ENCODE measurements around the gene ADAP1. TPM values are rescaled to one million over a fixed set of nuclear protein-coding genes. Genes with fewer than 3 reads are reported as not detected.

The ADAP1 gene
- polyA plus RNA-seq, 6 donors from 2014 or later = 3.3 to 7.0 (median 4.3) TPM

GRCh38 chr7:992709-993607, 38.5 kb upstream of the ADAP1 start:
- peak; percentile 89 for DNase-seq
- H3K9me3 Mint-ChIP-seq = no peaks in the 10 kb centered on the region
- peak; percentile 94 to 95 for ATAC-seq (ENCODE audit: low read depth in 2 of 2)
- no peaks in the 10 kb centered on the region for H3K36me3 Mint-ChIP-seq
- peaks cover 8 to 10% (median 9%) of the 10 kb centered on the region in 3 donors for H3K4me1 Mint-ChIP-seq
- H3K27me3 Mint-ChIP-seq = peaks cover 0 to 4% (median 3%) of the 10 kb centered on the region in 3 donors
- peak overlapping the region in 5 of 6 donors; percentile 15 to 94 (median 83) for H3K27ac Mint-ChIP-seq
- H3K4me3 Mint-ChIP-seq = peak overlapping the region in 1 of 8 donors; percentile 22

GRCh38 chr7:991729-992656, 37.5 kb upstream of the ADAP1 start:
- H3K4me3 Mint-ChIP-seq = peak overlapping the region in 1 of 8 donors; percentile 11
- H3K27me3 Mint-ChIP-seq = peaks cover 0 to 9% (median 6%) of the 10 kb centered on the region in 3 donors
- H3K36me3 Mint-ChIP-seq = no peaks in the 10 kb centered on the region
- peaks cover 8 to 10% (median 9%) of the 10 kb centered on the region in 3 donors for H3K4me1 Mint-ChIP-seq
- H3K27ac Mint-ChIP-seq = peak overlapping the region in 3 of 6 donors; percentile 34 to 47 (median 42)
- no peak for ATAC-seq (ENCODE audit: low read depth in 2 of 2)
- H3K9me3 Mint-ChIP-seq = no peaks in the 10 kb centered on the region
- DNase-seq = no peak

- Mint-ChIP-seq H3K9me3 (no peaks in the 10 kb centered on the region), H3K27me3 (peaks cover 0 to 17% (median 6%) of the 10 kb centered on the region in 3 donors), H3K36me3 (no peaks in the 10 kb centered on the region), H3K4me1 (peaks cover 8 to 10% (median 9%) of the 10 kb centered on the region in 3 donors), H3K4me3 (no peak overlapping the region), H3K27ac (peak overlapping the region in 1 of 6 donors; percentile 72)
- no peak for ATAC-seq (ENCODE audit: low read depth in 2 of 2)
- no peak for DNase-seq
Measured at GRCh38 chr7:990933-991728, 36.7 kb upstream of the ADAP1 start.

GRCh38 chr7:990352-990932, 36.0 kb upstream of the ADAP1 start:
- no peaks in the 10 kb centered on the region for H3K9me3 Mint-ChIP-seq
- no peak overlapping the region for H3K27ac Mint-ChIP-seq
- ATAC-seq (ENCODE audit: low read depth in 2 of 2) = no peak
- DNase-seq = no peak
- no peak overlapping the region for H3K4me3 Mint-ChIP-seq
- no peaks in the 10 kb centered on the region for H3K36me3 Mint-ChIP-seq
- peaks cover 0 to 24% (median 12%) of the 10 kb centered on the region in 3 donors for H3K27me3 Mint-ChIP-seq
- peaks cover 8 to 10% (median 9%) of the 10 kb centered on the region in 3 donors for H3K4me1 Mint-ChIP-seq

- Mint-ChIP-seq H3K4me1 (peaks cover 5 to 8% (median 6%) of the 10 kb centered on the region in 3 donors), H3K9me3 (no peaks in the 10 kb centered on the region)
Measured at GRCh38 chr7:988963-989529, 34.6 kb upstream of the ADAP1 start.

GRCh38 chr7:988426-988911, 34.0 kb upstream of the ADAP1 start:
- no peak overlapping the region for H3K27ac Mint-ChIP-seq
- H3K4me1 Mint-ChIP-seq = peaks cover 5 to 7% (median 6%) of the 10 kb centered on the region in 3 donors
- no peak for ATAC-seq (ENCODE audit: low read depth in 2 of 2)
- H3K36me3 Mint-ChIP-seq = no peaks in the 10 kb centered on the region
- H3K4me3 Mint-ChIP-seq = no peak overlapping the region
- no peak for DNase-seq
- H3K9me3 Mint-ChIP-seq = no peaks in the 10 kb centered on the region
- H3K27me3 Mint-ChIP-seq = peaks cover 0 to 26% (median 16%) of the 10 kb centered on the region in 3 donors

More at GRCh38 chr7:988963-989529, 34.6 kb upstream of the ADAP1 start:
- no peak overlapping the region for H3K4me3 Mint-ChIP-seq
- DNase-seq (no peak), ATAC-seq (ENCODE audit: low read depth in 2 of 2) (no peak)
- peaks cover 0 to 26% (median 16%) of the 10 kb centered on the region in 3 donors for H3K27me3 Mint-ChIP-seq
- no peaks in the 10 kb centered on the region for H3K36me3 Mint-ChIP-seq
- H3K27ac Mint-ChIP-seq = no peak overlapping the region

GRCh38 chr7:987909-988308, 33.4 kb upstream of the ADAP1 start:
- peaks cover under 1 to 2% (median 2%) of the 10 kb centered on the region in 3 donors for H3K4me1 Mint-ChIP-seq
- DNase-seq (no peak), ATAC-seq (ENCODE audit: low read depth in 2 of 2) (no peak)
- peaks cover 0 to 26% (median 16%) of the 10 kb centered on the region in 3 donors for H3K27me3 Mint-ChIP-seq
- H3K9me3 Mint-ChIP-seq = no peaks in the 10 kb centered on the region
- no peak overlapping the region for H3K4me3 Mint-ChIP-seq
- no peaks in the 10 kb centered on the region for H3K36me3 Mint-ChIP-seq
- no peak overlapping the region for H3K27ac Mint-ChIP-seq

GRCh38 chr7:986766-987751, 32.6 kb upstream of the ADAP1 start:
- Mint-ChIP-seq H3K36me3 (no peaks in the 10 kb centered on the region), H3K4me1 (no peaks in the 10 kb centered on the region), H3K27me3 (peaks cover 0 to 26% (median 16%) of the 10 kb centered on the region in 3 donors), H3K9me3 (no peaks in the 10 kb centered on the region), H3K27ac (no peak overlapping the region), H3K4me3 (no peak overlapping the region)
- ATAC-seq (ENCODE audit: low read depth in 2 of 2) (no peak), DNase-seq (no peak)

GRCh38 chr7:985915-986741, 31.6 kb upstream of the ADAP1 start:
- Mint-ChIP-seq H3K4me1 (no peaks in the 10 kb centered on the region), H3K4me3 (peak overlapping the region in 2 of 8 donors; percentile 36 to 40), H3K27ac (peak overlapping the region in 2 of 6 donors; percentile 47 to 66), H3K27me3 (peaks cover 0 to 26% (median 16%) of the 10 kb centered on the region in 3 donors), H3K36me3 (no peaks in the 10 kb centered on the region), H3K9me3 (no peaks in the 10 kb centered on the region)
- ATAC-seq (ENCODE audit: low read depth in 2 of 2) = no peak
- DNase-seq = no peak

GRCh38 chr7:985127-985416, 30.6 kb upstream of the ADAP1 start:
- Mint-ChIP-seq H3K27ac (peak overlapping the region in 1 of 6 donors; percentile 66), H3K27me3 (peaks cover 0 to 26% (median 16%) of the 10 kb centered on the region in 3 donors), H3K36me3 (no peaks in the 10 kb centered on the region), H3K4me1 (no peaks in the 10 kb centered on the region), H3K9me3 (no peaks in the 10 kb centered on the region), H3K4me3 (no peak overlapping the region)
- DNase-seq = no peak
- ATAC-seq (ENCODE audit: low read depth in 2 of 2) = no peak

Data from naive B cell (primary cell).